Measurements from ENCODE around the gene SYF2. TPM values are rescaled to one million over a fixed set of nuclear protein-coding genes. Genes with fewer than 3 reads are reported as not detected.

Gene SYF2
- total RNA-seq, 1 donor from 2014 or later: 43.5 TPM

GRCh38 chr1:25209516-25209915 lies 22.8 kb downstream of the SYF2 start:
- TF ChIP-seq CTCF (IDR thresholded peaks at IDR 0.05; ENCODE audit: unreplicated experiment): no peak
- H3K9me3 Mint-ChIP-seq (ENCODE audit: low read depth): no peaks in the 10 kb centered on the region
- H3K4me1 Mint-ChIP-seq (ENCODE audit: low read depth): peaks cover 19% of the 10 kb centered on the region
- no peak for DNase-seq (ENCODE audit: low spot score, unreplicated experiment)
- no peak overlapping the region for H3K4me3 Mint-ChIP-seq (ENCODE audit: low read depth)
- H3K27me3 Mint-ChIP-seq: peaks cover 3% of the 10 kb centered on the region
- no peak overlapping the region for H3K27ac Mint-ChIP-seq
- H3K36me3 Mint-ChIP-seq (ENCODE audit: insufficient read depth): no peaks in the 10 kb centered on the region

- no peak for DNase-seq (ENCODE audit: low spot score, unreplicated experiment)
- no peak for TF ChIP-seq CTCF (IDR thresholded peaks at IDR 0.05; ENCODE audit: unreplicated experiment)
- peak overlapping the region; percentile 5 for H3K27ac Mint-ChIP-seq
- H3K27me3 Mint-ChIP-seq: peaks cover 3% of the 10 kb centered on the region
- no peak overlapping the region for H3K4me3 Mint-ChIP-seq (ENCODE audit: low read depth)
- H3K9me3 Mint-ChIP-seq (ENCODE audit: low read depth): no peaks in the 10 kb centered on the region
- no peaks in the 10 kb centered on the region for H3K36me3 Mint-ChIP-seq (ENCODE audit: insufficient read depth)
- peaks cover 19% of the 10 kb centered on the region for H3K4me1 Mint-ChIP-seq (ENCODE audit: low read depth)
Measured at GRCh38 chr1:25208561-25209222, 23.6 kb downstream of the SYF2 start.

GRCh38 chr1:25208092-25208491 lies 24.2 kb downstream of the SYF2 start:
- Mint-ChIP-seq H3K27ac (no peak overlapping the region), H3K4me3 (ENCODE audit: low read depth) (no peak overlapping the region), H3K4me1 (ENCODE audit: low read depth) (peaks cover 19% of the 10 kb centered on the region), H3K9me3 (ENCODE audit: low read depth) (no peaks in the 10 kb centered on the region), H3K27me3 (peaks cover 3% of the 10 kb centered on the region), H3K36me3 (ENCODE audit: insufficient read depth) (no peaks in the 10 kb centered on the region)
- no peak for DNase-seq (ENCODE audit: low spot score, unreplicated experiment)
- no peak for TF ChIP-seq CTCF (IDR thresholded peaks at IDR 0.05; ENCODE audit: unreplicated experiment)

- no peak for DNase-seq (ENCODE audit: low spot score, unreplicated experiment)
- Mint-ChIP-seq H3K27me3 (peaks cover 3% of the 10 kb centered on the region), H3K9me3 (ENCODE audit: low read depth) (no peaks in the 10 kb centered on the region)
Measured at GRCh38 chr1:25206201-25206600, 26.1 kb downstream of the SYF2 start.

GRCh38 chr1:25205786-25206185 lies 26.5 kb downstream of the SYF2 start:
- no peaks in the 10 kb centered on the region for H3K9me3 Mint-ChIP-seq (ENCODE audit: low read depth)
- no peaks in the 10 kb centered on the region for H3K36me3 Mint-ChIP-seq (ENCODE audit: insufficient read depth)
- no peak for DNase-seq (ENCODE audit: low spot score, unreplicated experiment)
- no peak overlapping the region for H3K27ac Mint-ChIP-seq
- H3K4me1 Mint-ChIP-seq (ENCODE audit: low read depth): peaks cover 15% of the 10 kb centered on the region
- H3K4me3 Mint-ChIP-seq (ENCODE audit: low read depth): no peak overlapping the region
- TF ChIP-seq CTCF (IDR thresholded peaks at IDR 0.05; ENCODE audit: unreplicated experiment): no peak
- H3K27me3 Mint-ChIP-seq: peaks cover 6% of the 10 kb centered on the region

More at GRCh38 chr1:25206201-25206600, 26.1 kb downstream of the SYF2 start:
- H3K27ac Mint-ChIP-seq: no peak overlapping the region
- H3K36me3 Mint-ChIP-seq (ENCODE audit: insufficient read depth): no peaks in the 10 kb centered on the region
- no peak overlapping the region for H3K4me3 Mint-ChIP-seq (ENCODE audit: low read depth)
- peaks cover 16% of the 10 kb centered on the region for H3K4me1 Mint-ChIP-seq (ENCODE audit: low read depth)
- TF ChIP-seq CTCF (IDR thresholded peaks at IDR 0.05; ENCODE audit: unreplicated experiment): no peak

All from progenitor cell of endocrine pancreas (in vitro differentiated cells).